ENCODE measurements around the gene CGREF1. TPM values are rescaled to one million over a fixed set of nuclear protein-coding genes. Genes with fewer than 3 reads are reported as not detected.

Gene CGREF1
- polyA plus RNA-seq, 1 donor from 2014 or later = 24.5 TPM

GRCh38 chr2:27127883-27128667, 9.1 kb upstream of the CGREF1 start:
- no peaks in the 10 kb centered on the region for H3K36me3 ChIP-seq (ENCODE audit: insufficient read depth, low read length)
- no peaks in the 10 kb centered on the region for H4K20me1 ChIP-seq (ENCODE audit: insufficient read depth)
- H3K4me3 ChIP-seq (ENCODE audit: low read length) = no peak overlapping the region
- no peaks in the 10 kb centered on the region for H3F3A ChIP-seq (ENCODE audit: insufficient read depth, low read length, poor library complexity, severe bottlenecking)
- H3K27me3 ChIP-seq (ENCODE audit: insufficient read depth, low read depth, low read length) = peaks cover 6% of the 10 kb centered on the region
- TF ChIP-seq MXI1 (conservative IDR thresholded peaks at IDR 0.05; ENCODE audit: poor library complexity, severe bottlenecking) (no peak), RAD21 (conservative IDR thresholded peaks at IDR 0.05) (no peak), REST (IDR thresholded peaks at IDR 0.05; ENCODE audit: borderline replicate concordance) (no peak), SMC3 (conservative IDR thresholded peaks at IDR 0.05; ENCODE audit: poor library complexity) (no peak), TAF1 (IDR thresholded peaks at IDR 0.05; ENCODE audit: low read depth) (no peak), EP300 (conservative IDR thresholded peaks at IDR 0.05; ENCODE audit: poor library complexity, severe bottlenecking) (no peak), EZH2 (IDR thresholded peaks at IDR 0.05; ENCODE audit: borderline replicate concordance, insufficient read depth, low read length, poor library complexity, severe bottlenecking) (no peak), CTCF (IDR thresholded peaks at IDR 0.05; ENCODE audit: poor library complexity, severe bottlenecking) (no peak), POLR2AphosphoS5 (IDR thresholded peaks at IDR 0.05) (no peak)
- H2AFZ ChIP-seq (ENCODE audit: low read depth, low read length) = no peak overlapping the region
- H3K9ac ChIP-seq (ENCODE audit: low read length) = no peak overlapping the region
- H3K79me2 ChIP-seq (replicated peaks; ENCODE audit: insufficient read depth, low read length) = no peaks in the 10 kb centered on the region
- no peaks in the 10 kb centered on the region for H3K9me3 ChIP-seq (ENCODE audit: low read length)
- H3K9me2 ChIP-seq (ENCODE audit: insufficient read depth, low read length) = no peaks in the 10 kb centered on the region
- no peak overlapping the region for H3K4me2 ChIP-seq (ENCODE audit: low read length)
- no peak overlapping the region for H3K27ac ChIP-seq (ENCODE audit: low read length)

GRCh38 chr2:27126252-27126710, 7.4 kb upstream of the CGREF1 start:
- no peak overlapping the region for H2AFZ ChIP-seq (ENCODE audit: low read depth, low read length)
- no peaks in the 10 kb centered on the region for H4K20me1 ChIP-seq (ENCODE audit: insufficient read depth)
- H3K36me3 ChIP-seq (ENCODE audit: insufficient read depth, low read length) = no peaks in the 10 kb centered on the region
- H3K9ac ChIP-seq (ENCODE audit: low read length) = no peak overlapping the region
- no peaks in the 10 kb centered on the region for H3K9me3 ChIP-seq (ENCODE audit: low read length)
- H3K4me2 ChIP-seq (ENCODE audit: low read length) = no peak overlapping the region
- TF ChIP-seq CTCF (IDR thresholded peaks at IDR 0.05; ENCODE audit: poor library complexity, severe bottlenecking) = no peak
- TF ChIP-seq EZH2 (IDR thresholded peaks at IDR 0.05; ENCODE audit: borderline replicate concordance, insufficient read depth, low read length, poor library complexity, severe bottlenecking) = no peak
- no peak for TF ChIP-seq TAF1 (IDR thresholded peaks at IDR 0.05; ENCODE audit: low read depth)
- no peak for TF ChIP-seq RAD21 (conservative IDR thresholded peaks at IDR 0.05)
- TF ChIP-seq REST (IDR thresholded peaks at IDR 0.05; ENCODE audit: borderline replicate concordance) = no peak
- no peak for TF ChIP-seq SMC3 (conservative IDR thresholded peaks at IDR 0.05; ENCODE audit: poor library complexity)
- TF ChIP-seq EP300 (conservative IDR thresholded peaks at IDR 0.05; ENCODE audit: poor library complexity, severe bottlenecking) = no peak
- no peak for TF ChIP-seq MXI1 (conservative IDR thresholded peaks at IDR 0.05; ENCODE audit: poor library complexity, severe bottlenecking)
- no peak for TF ChIP-seq POLR2AphosphoS5 (IDR thresholded peaks at IDR 0.05)
- H3K4me3 ChIP-seq (ENCODE audit: low read length) = no peak overlapping the region
- no peaks in the 10 kb centered on the region for H3K79me2 ChIP-seq (replicated peaks; ENCODE audit: insufficient read depth, low read length)
- H3F3A ChIP-seq (ENCODE audit: insufficient read depth, low read length, poor library complexity, severe bottlenecking) = no peaks in the 10 kb centered on the region
- H3K27me3 ChIP-seq (ENCODE audit: insufficient read depth, low read depth, low read length) = peaks cover 6% of the 10 kb centered on the region
- no peaks in the 10 kb centered on the region for H3K9me2 ChIP-seq (ENCODE audit: insufficient read depth, low read length)
- no peak overlapping the region for H3K27ac ChIP-seq (ENCODE audit: low read length)
